Measurements from ENCODE around the gene BNC2.

Gene BNC2

GRCh38 chr9:16571127-16571802, 299.2 kb downstream of the BNC2 start:
- ChIA-PET CTCF (no interaction called here), POLR2A (no interaction called here)

DNA sequence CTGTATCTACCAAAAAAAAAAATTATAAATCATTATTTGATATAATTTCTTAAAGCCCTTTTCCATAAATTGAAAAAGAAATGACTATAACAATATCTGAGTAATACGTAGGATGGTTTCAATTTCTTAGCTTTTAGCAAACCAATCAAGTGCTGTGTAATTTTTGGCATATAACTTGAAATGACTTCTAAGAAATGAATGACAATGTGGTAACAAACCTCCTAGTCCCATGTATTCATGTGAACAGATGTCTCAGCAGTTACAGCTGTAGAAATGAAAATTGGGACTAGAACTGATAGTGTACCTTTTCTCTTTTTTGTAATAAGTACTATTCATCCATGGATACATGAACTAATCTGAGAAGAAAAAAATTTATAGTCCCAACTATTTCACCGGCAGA, 307.0 kb downstream of the BNC2 start:
- ChIA-PET CTCF (no interaction called here), POLR2A (no interaction called here)
- TF ChIP-seq CTCF (IDR thresholded peaks at IDR 0.05; ENCODE audit: control extremely low read depth, extremely low read depth, low read depth, missing control alignments) = no peak
- DNase-seq (ENCODE audit: extremely low spot score) = no peak

More at GRCh38 chr9:16571127-16571802, 299.2 kb downstream of the BNC2 start:
- no peak for DNase-seq (ENCODE audit: extremely low spot score)
- no peak for TF ChIP-seq CTCF (IDR thresholded peaks at IDR 0.05; ENCODE audit: control extremely low read depth, extremely low read depth, low read depth, missing control alignments)

- no peak for DNase-seq (ENCODE audit: extremely low spot score)
- TF ChIP-seq CTCF (IDR thresholded peaks at IDR 0.05; ENCODE audit: control extremely low read depth, extremely low read depth, low read depth, missing control alignments) = no peak
- POLR2A ChIA-PET = no interaction called here
- CTCF ChIA-PET = no interaction called here
Observed at GRCh38 chr9:16561121-16561520, 309.3 kb downstream of the BNC2 start.

DNA sequence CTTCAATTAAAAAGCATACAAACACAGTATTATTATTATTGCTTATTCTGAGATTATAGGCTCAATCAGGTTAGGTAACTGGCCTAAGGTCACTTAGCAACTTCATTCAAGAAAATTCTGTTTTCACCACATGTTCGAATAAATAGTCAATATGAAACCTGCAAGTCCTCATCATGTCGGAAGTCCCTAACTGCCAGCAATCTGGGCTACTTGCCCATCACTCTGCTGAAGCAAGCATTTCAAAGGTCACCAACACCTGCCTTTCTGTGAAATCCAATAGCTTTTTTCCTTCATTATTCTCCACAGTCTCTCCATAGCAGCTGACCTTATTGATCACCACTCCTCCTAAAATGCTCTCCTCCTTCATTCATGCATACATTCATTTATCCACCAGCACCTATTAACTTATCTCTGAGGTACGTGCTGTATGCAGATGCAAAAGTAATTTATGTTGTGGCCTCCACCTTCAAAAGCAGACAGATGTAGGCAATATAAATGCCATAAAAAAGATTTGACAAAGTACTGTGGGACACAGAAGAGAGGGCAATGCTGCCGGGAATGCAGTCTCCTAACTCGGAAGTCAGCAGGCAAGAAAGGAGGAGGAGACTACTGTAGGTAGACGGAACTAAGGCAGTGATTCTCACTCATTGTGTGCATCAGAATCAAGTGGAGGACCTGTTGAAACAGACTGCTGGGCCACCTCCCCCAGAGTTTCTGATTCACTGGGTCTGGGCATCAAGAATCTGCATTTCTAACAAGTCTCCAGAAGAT, 310.9 kb downstream of the BNC2 start:
- DNase-seq (ENCODE audit: extremely low spot score) = no peak
- TF ChIP-seq CTCF (IDR thresholded peaks at IDR 0.05; ENCODE audit: control extremely low read depth, extremely low read depth, low read depth, missing control alignments) = no peak
- ChIA-PET CTCF (no interaction called here), POLR2A (no interaction called here)

GRCh38 chr9:16555802-16556201, 314.7 kb downstream of the BNC2 start:
- DNase-seq (ENCODE audit: extremely low spot score) = no peak
- POLR2A ChIA-PET = no interaction called here
- no peak for TF ChIP-seq CTCF (IDR thresholded peaks at IDR 0.05; ENCODE audit: control extremely low read depth, extremely low read depth, low read depth, missing control alignments)
- CTCF ChIA-PET = interaction anchor here (1.4 to 2.6 kb wide), 2 partner anchors 8 to 12 kb away, joined by 3 to 8 read pairs; no protein-coding TSS in a partner anchor

GRCh38 chr9:16553869-16554540, 316.5 kb downstream of the BNC2 start:
- ChIA-PET POLR2A (no interaction called here), CTCF (no interaction called here)
- no peak for TF ChIP-seq CTCF (IDR thresholded peaks at IDR 0.05; ENCODE audit: control extremely low read depth, extremely low read depth, low read depth, missing control alignments)
- DNase-seq (ENCODE audit: extremely low spot score) = no peak

Measured in GM10248 (cell line).